Umbilical cord (tissue), 2 donors: ENCODE data around the gene ZNF217. TPM values are rescaled to one million over a fixed set of nuclear protein-coding genes. Genes with fewer than 3 reads are reported as not detected.
"Not testable (repeated sequence)": the region's sequence is repeated elsewhere in the genome, so short reads cannot be mapped to it uniquely, and the experiment has no call there.

ENCODE experiments used
- DNase-seq: peaks from one replicate; pipeline ENCODE4 v3.0.0-alpha.2; 2015; ENCODE audit warnings: low spot score
- total RNA-seq: library from RNA; depleted of rRNA; stranded (reverse); fragments of >200 nt; gene quantifications from one replicate; pipeline ENCODE4 v1.2.3, GENCODE V29; 2014; ENCODE audit warnings: low replicate concordance; ENCODE audit not compliant: insufficient read depth

The ZNF217 gene
- total RNA-seq, 1 donor from 2014 or later, result 14.7 TPM

GRCh38 chr20:53598140-53599043 is 4.8 kb upstream of the ZNF217 start:
- DNase-seq, result peak; percentile 6

GRCh38 chr20:53597521-53598120 is 4.0 kb upstream of the ZNF217 start:
- no peak for DNase-seq

GRCh38 chr20:53597030-53597482 is 3.4 kb upstream of the ZNF217 start:
- DNase-seq, result peak; percentile 84

GRCh38 chr20:53596189-53597001 is 2.8 kb upstream of the ZNF217 start:
- DNase-seq, result peak; percentile 61

- not testable (repeated sequence) for DNase-seq
Measured at GRCh38 chr20:53595742-53596141, 2.1 kb upstream of the ZNF217 start.

GRCh38 chr20:53595018-53595378 is 1.4 kb upstream of the ZNF217 start:
- DNase-seq, result peak; percentile 33

- DNase-seq, result peak; percentile 90
Measured at GRCh38 chr20:53594068-53595017, 704 bp upstream of the ZNF217 start.

GRCh38 chr20:53592992-53593465 is 610 bp downstream of the ZNF217 start:
- DNase-seq, result peak; percentile 32

GRCh38 chr20:53592454-53592991 is 1.1 kb downstream of the ZNF217 start:
- peak; percentile 66 for DNase-seq

- not testable (repeated sequence) for DNase-seq
Measured at GRCh38 chr20:53591941-53592441, 1.6 kb downstream of the ZNF217 start.

- not testable (repeated sequence) for DNase-seq
Measured at GRCh38 chr20:53591206-53591741, 2.4 kb downstream of the ZNF217 start.

- not testable (repeated sequence) for DNase-seq
Measured at GRCh38 chr20:53590608-53591007, 3.0 kb downstream of the ZNF217 start.

GRCh38 chr20:53590122-53590521 is 3.5 kb downstream of the ZNF217 start:
- DNase-seq, result not testable (repeated sequence)

GRCh38 chr20:53589321-53590065 is 4.1 kb downstream of the ZNF217 start:
- not testable (repeated sequence) for DNase-seq

- not testable (repeated sequence) for DNase-seq
Measured at GRCh38 chr20:53587157-53587703, 6.4 kb downstream of the ZNF217 start.

GRCh38 chr20:53586640-53587039 is 7.0 kb downstream of the ZNF217 start:
- DNase-seq, result no peak

- DNase-seq, result not testable (repeated sequence)
Measured at GRCh38 chr20:53585910-53586309, 7.7 kb downstream of the ZNF217 start.

GRCh38 chr20:53585004-53585569 is 8.6 kb downstream of the ZNF217 start:
- DNase-seq, result not testable (repeated sequence)
